ENCODE results near the gene ADH7.
"Not testable (repeated sequence)": the region's sequence is repeated elsewhere in the genome, so short reads cannot be mapped to it uniquely, and the experiment has no call there.

Gene ADH7

DNA sequence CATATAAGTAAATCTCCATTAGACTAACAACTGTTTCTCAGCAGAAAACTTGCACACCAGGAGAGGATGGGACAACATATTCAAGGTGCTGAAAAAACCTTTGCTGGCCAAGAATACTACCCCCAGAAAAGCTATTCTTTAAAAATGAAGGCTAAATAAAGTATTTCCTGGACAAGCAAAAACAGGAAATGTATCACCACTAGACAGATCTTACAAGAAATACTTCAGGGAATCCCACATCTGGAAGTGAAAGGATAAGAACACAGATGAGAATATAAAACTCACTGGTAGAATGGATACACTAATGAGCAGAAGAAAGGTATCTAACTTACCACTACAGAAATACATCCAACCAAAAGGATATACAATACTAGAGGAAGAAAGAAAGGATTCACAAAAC is 55.6 kb downstream of the ADH7 start:
- no peak for DNase-seq (ENCODE audit: low read depth)

DNA sequence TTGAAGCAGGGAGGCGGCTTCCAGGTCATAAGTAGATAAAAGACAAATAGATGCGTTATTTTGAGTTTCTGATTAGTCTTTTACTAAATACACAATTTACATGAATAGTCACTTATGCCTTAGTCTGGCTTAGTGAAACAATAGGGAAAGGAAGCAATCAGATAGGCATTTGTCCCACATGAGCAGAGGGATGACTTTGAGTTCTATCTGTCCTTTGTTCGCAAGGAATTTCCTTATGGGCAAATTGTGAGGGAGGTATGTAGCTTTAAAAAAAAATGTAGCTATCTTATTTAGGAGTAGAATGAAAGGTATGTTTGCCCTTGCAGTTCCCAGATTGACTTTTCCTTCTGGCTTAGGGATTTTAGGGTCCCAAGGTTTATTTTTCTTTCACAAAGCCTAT is 56.3 kb downstream of the ADH7 start:
- DNase-seq (ENCODE audit: low read depth): no peak

DNA sequence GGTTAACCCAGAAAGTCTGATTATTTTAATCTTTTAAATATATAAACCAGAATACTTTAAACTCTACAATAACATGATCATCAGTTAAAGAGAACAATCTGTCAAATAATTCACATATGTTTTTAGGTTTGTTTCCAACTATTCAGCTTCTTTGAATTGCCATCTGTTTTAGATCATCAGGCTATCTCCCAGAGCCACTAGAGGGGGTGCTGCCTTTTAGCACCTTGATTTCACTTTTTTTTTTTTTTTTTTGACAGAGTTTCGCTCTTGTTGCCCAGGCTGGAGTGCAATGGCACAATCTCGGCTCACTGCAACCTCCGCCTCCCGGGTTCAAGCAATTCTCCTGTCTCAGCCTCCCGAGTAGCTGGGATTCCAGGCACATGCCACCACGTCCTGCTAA is 57.8 kb downstream of the ADH7 start:
- not testable (repeated sequence) for DNase-seq (ENCODE audit: low read depth)

DNA sequence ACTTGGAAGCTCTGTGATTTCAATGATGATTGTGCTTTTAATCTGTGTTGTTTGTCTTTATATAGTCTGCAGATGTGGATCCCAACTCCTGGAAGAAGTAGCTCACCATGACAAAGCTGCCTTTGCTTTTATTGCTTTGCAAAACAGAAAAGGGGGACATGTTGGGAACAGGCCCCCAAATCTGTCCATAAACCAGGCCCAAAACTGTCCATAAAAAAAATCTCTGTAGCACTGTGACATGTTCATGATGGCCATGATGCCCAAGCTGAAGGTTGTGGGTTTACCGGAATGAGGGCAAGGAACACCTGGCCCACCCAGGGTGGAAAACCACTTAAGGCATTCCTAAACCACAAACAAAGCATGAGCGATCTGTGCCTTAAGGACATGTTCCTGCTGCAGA is 62.7 kb downstream of the ADH7 start:
- DNase-seq (ENCODE audit: low read depth): not testable (repeated sequence)

DNA sequence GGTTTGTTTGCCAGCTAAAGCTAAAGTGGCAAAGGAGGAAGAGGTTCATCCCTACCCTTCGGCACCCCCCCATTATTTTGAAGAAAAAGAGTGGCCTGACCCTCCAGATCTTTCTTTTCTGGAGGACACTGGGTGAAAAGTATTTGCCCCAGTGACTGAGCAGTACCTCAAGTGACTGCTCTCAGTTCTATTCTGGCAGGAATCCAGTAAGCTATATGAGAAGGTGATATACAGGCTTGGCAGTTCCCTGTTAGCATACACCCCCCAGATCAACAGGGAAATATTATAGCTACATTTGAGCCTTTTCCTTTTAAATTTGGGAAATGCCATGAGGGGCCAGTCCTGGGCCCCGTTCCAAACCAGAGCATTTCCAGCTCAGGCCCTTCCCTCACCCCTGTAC is 67.3 kb downstream of the ADH7 start:
- not testable (repeated sequence) for DNase-seq (ENCODE audit: low read depth)

DNA sequence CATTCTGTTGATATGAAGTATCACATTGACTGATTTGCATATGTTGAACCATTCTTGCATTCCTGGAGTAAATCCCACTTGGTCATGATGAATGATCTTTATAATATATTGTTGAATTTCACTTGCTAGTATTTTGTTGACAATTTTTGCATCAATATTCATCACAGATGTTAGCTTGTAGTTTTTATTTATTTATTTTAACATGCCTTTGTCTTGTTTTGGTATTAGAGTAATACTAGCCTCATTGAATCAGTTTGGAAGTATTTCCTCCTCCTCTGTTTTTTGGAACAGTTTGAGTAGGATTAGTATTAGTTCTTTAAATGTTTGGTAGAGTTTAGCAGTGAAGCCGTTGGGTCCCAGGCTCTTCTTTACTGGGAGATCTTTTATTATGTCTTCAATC is 68.7 kb downstream of the ADH7 start:
- DNase-seq (ENCODE audit: low read depth): no peak

DNA sequence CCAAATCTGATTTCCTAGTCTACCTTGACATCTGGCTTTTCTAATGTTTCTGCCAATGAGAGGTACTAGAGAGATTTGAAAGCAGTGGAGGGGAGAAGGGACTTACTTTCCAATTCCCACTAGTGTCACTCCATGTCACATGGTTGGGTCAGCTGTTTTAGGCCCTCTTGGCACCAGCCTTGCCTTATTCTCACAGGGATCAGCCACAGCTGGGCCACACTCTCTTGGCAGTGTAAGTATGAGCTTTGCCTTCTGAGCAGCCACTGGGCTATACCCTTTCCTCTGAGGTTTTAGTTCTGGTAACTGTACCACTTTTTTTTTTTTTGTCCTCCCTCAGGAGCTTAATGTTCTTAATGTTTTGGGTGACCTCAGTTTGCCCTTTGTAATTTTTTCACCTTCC is 72.4 kb downstream of the ADH7 start:
- DNase-seq (ENCODE audit: low read depth): no peak

Data from stimulated activated CD8-positive, alpha-beta memory T cell treated with anti-CD3 and anti-CD28 coated beads, Interleukin-12 subunit alpha, Interleukin-12 subunit beta, amount 100 ng/mL, for 4 hours (primary cell).